HCT116 (cell line): ENCODE measurements around the gene PRPF31. TPM values are rescaled to one million over a fixed set of nuclear protein-coding genes. Genes with fewer than 3 reads are reported as not detected.

Source experiments
- ATAC-seq: fragments of 200-7000 bp; cut with Tn5 transposase; 2 replicates; pipeline ENCODE4 v1.9.1; 2020; ENCODE audit warnings: mild to moderate bottlenecking, moderate library complexity
- BruUV-seq: library from RNA; stranded (reverse); fragments of 400-500 nt; replicated peaks from 2 replicates; lab custom pipeline; 2021; lab: Mats Ljungman, UMichigan
- CTCF ChIA-PET: fragments of 300-600 bp; sonication (Branson Sonifier 250); formaldehyde crosslinking; loops from one replicate; lab custom pipeline; 2021; ENCODE audit warnings: antibody characterized with exemption; lab: Charles Lee
- POLR2A ChIA-PET: fragments of 300-600, 350-600 bp; sonication (Branson Sonifier 250); formaldehyde crosslinking; loops from one replicate; lab custom pipeline; 2021; ENCODE audit warnings: antibody characterized with exemption; lab: Charles Lee
- RAD21 ChIA-PET, 2 experiments: fragments of 300-600 bp; sonication (Branson Sonifier 250); formaldehyde crosslinking; loops; one replicate each; lab custom pipeline; 2023; ENCODE audit warnings: low total read pairs in 2 of 2; ENCODE audit not compliant: uncharacterized antibody in 2 of 2, unreplicated experiment in 2 of 2, low non-redundant PET in 1 of 2; lab: Charles Lee
- DNase-seq: peaks from one replicate; pipeline ENCODE4 v3.0.0-alpha.2; 2010; ENCODE audit warnings: low read depth, low spot score
- H2AFZ ChIP-seq: fragments of 200-600 bp; shearing (Covaris generic), sonication (generic); 2 replicates; pipeline ENCODE4 v1.6.1; 2017; ENCODE audit warnings: low read depth, mixed run types, mixed read lengths, antibody characterized with exemption, low read length; ENCODE audit not compliant: poor library complexity, severe bottlenecking
- H3K27ac ChIP-seq: 2 replicates; pipeline ENCODE4 v1.5.1; 2012; ENCODE audit warnings: low read depth, low read length
- H3K27me3 ChIP-seq: fragments of 200-600 bp; sonication (generic); 2 replicates; pipeline ENCODE4 v1.6.1; 2016; ENCODE audit warnings: mixed run types, low read length, mixed read lengths; ENCODE audit not compliant: insufficient read depth
- H3K36me3 ChIP-seq, 2 experiments: fragments of 200-500 bp in 1 of 2; fragments of 200-600 bp in 1 of 2; sonication (Bioruptor generic) in 1 of 2; sonication (generic) in 1 of 2; 2 replicates each; pipeline versions ENCODE4 v1.5.1 to v1.6.1; 2014 to 2016; ENCODE audit warnings: low read length in 2 of 2, inconsistent platforms in 1 of 2, mixed read lengths in 1 of 2, mixed run types in 1 of 2; ENCODE audit not compliant: insufficient read depth in 2 of 2, control insufficient read depth in 1 of 2
- H3K4me1 ChIP-seq, 2 experiments: fragments of 200-600 bp in 1 of 2; sonication (generic) in 1 of 2; 2 replicates each; pipeline versions ENCODE4 v1.5.1 to v1.6.1; 2012 to 2017; ENCODE audit warnings: low read length in 2 of 2, inconsistent platforms in 1 of 2, mild to moderate bottlenecking in 1 of 2, mixed read lengths in 1 of 2, mixed run types in 1 of 2, moderate library complexity in 1 of 2; ENCODE audit not compliant: insufficient read depth in 2 of 2, control insufficient read depth in 1 of 2
- H3K4me2 ChIP-seq: fragments of 200-600 bp; sonication (generic); 2 replicates; pipeline ENCODE4 v1.6.1; 2017; ENCODE audit warnings: mixed run types, low read length, mixed read lengths
- H3K4me3 ChIP-seq, 2 experiments: fragments of 200-600 bp in 1 of 2; sonication (generic) in 1 of 2; replicated peaks in 1 of 2; 2 replicates each; pipeline ENCODE4 v1.5.1; 2011 to 2016; ENCODE audit warnings: low read length in 2 of 2, control low read depth in 1 of 2, low read depth in 1 of 2, mild to moderate bottlenecking in 1 of 2, mixed read lengths in 1 of 2, mixed run types in 1 of 2
- H3K79me2 ChIP-seq: fragments of 200-600 bp; sonication (generic); 2 replicates; pipeline ENCODE4 v1.6.1; 2017; ENCODE audit warnings: mild to moderate bottlenecking, mixed run types, low read length, moderate library complexity, mixed read lengths; ENCODE audit not compliant: insufficient read depth
- H3K9ac ChIP-seq: fragments of 200-600 bp; sonication (generic); 2 replicates; pipeline ENCODE4 v1.6.1; 2016; ENCODE audit warnings: low read length, mixed read lengths
- H3K9me2 ChIP-seq: fragments of 200-600 bp; sonication (generic), shearing (Covaris generic); 2 replicates; pipeline ENCODE4 v1.6.1; 2017; ENCODE audit warnings: mixed run types, mild to moderate bottlenecking, moderate library complexity; ENCODE audit not compliant: insufficient read depth
- H3K9me3 ChIP-seq, 2 experiments: fragments of 200-500 bp in 1 of 2; fragments of 200-600 bp in 1 of 2; sonication (Bioruptor generic) in 1 of 2; sonication (generic) in 1 of 2; 2 replicates each; pipeline ENCODE4 v1.6.1; 2014 to 2017; ENCODE audit warnings: low read length in 2 of 2, mixed read lengths in 2 of 2, inconsistent platforms in 1 of 2, low read depth in 1 of 2, mild to moderate bottlenecking in 1 of 2, mixed run types in 1 of 2, moderate library complexity in 1 of 2; ENCODE audit not compliant: control insufficient read depth in 1 of 2, insufficient read depth in 1 of 2
- H4K20me1 ChIP-seq: fragments of 200-600 bp; sonication (generic), shearing (Covaris generic); 2 replicates; pipeline ENCODE4 v1.6.1; 2017; ENCODE audit warnings: mixed run types, mild to moderate bottlenecking, moderate library complexity; ENCODE audit not compliant: insufficient read depth
- ATF3 ChIP-seq: IDR thresholded peaks from 2 replicates; pipeline ENCODE4 v1.6.1; 2012
- CEBPB ChIP-seq: IDR thresholded peaks from 2 replicates; pipeline ENCODE4 v1.6.1; 2012; ENCODE audit warnings: low read depth
- EGR1 ChIP-seq: IDR thresholded peaks from 2 replicates; pipeline ENCODE4 v1.6.1; 2012; ENCODE audit warnings: low read depth
- ELF1 ChIP-seq: IDR thresholded peaks from 2 replicates; pipeline ENCODE4 v1.6.1; 2012; ENCODE audit warnings: low read depth, borderline replicate concordance
- EZH2 ChIP-seq: fragments of 200-600 bp; sonication (generic); IDR thresholded peaks from 2 replicates; pipeline ENCODE4 v1.6.1; 2017; ENCODE audit warnings: antibody characterized with exemption, mixed run types
- EZH2phosphoT487 ChIP-seq: fragments of 200-600 bp; IDR thresholded peaks from 2 replicates; pipeline ENCODE4 v1.6.1; 2018; ENCODE audit warnings: antibody characterized with exemption, borderline replicate concordance
- JUND ChIP-seq: IDR thresholded peaks from 2 replicates; pipeline ENCODE4 v1.6.1; 2012
- MAX ChIP-seq: IDR thresholded peaks from 2 replicates; pipeline ENCODE4 v1.6.1; 2012
- POLR2A ChIP-seq: IDR thresholded peaks from 2 replicates; pipeline ENCODE4 v1.7.0; 2011; ENCODE audit warnings: borderline replicate concordance; ENCODE audit not compliant: insufficient read depth, insufficient read length; ENCODE audit errors: extremely low read depth
- POLR2AphosphoS5 ChIP-seq: IDR thresholded peaks from 2 replicates; pipeline ENCODE4 v1.6.1; 2011; ENCODE audit warnings: mild to moderate bottlenecking, low read depth, low read length, moderate library complexity
- SIN3A ChIP-seq: IDR thresholded peaks from 2 replicates; pipeline ENCODE4 v1.6.1; 2012; ENCODE audit warnings: low read depth
- SP1 ChIP-seq: IDR thresholded peaks from 2 replicates; pipeline ENCODE4 v1.6.1; 2012; ENCODE audit warnings: low read depth
- SRF ChIP-seq: IDR thresholded peaks from 2 replicates; pipeline ENCODE4 v1.6.1; 2012; ENCODE audit warnings: low read depth
- TCF7L2 ChIP-seq: IDR thresholded peaks from 2 replicates; pipeline ENCODE4 v1.7.0; 2011; ENCODE audit warnings: borderline replicate concordance, inconsistent platforms; ENCODE audit not compliant: insufficient read depth, insufficient read length; ENCODE audit errors: extremely low read depth
- YY1 ChIP-seq: IDR thresholded peaks from 2 replicates; pipeline ENCODE4 v1.6.1; 2011; ENCODE audit warnings: low read length, low read depth, moderate library complexity, mild to moderate bottlenecking; ENCODE audit not compliant: insufficient replicate concordance; ENCODE audit errors: extremely low read depth
- ZBTB33 ChIP-seq: IDR thresholded peaks from 2 replicates; pipeline ENCODE4 v1.6.1; 2011; ENCODE audit warnings: mild to moderate bottlenecking, low read length, moderate library complexity; ENCODE audit not compliant: insufficient replicate concordance; ENCODE audit errors: extremely low read depth
- ZFX ChIP-seq: fragments of 450-650 bp; IDR thresholded peaks from 2 replicates; pipeline ENCODE4 v1.6.1; 2017
- intact Hi-C: fragments of 100-400 bp; cut with micrococcal nuclease; formaldehyde crosslinking; loops from 2 replicates; pipeline ENCODE4 v1.10.0; 2022
- total RNA-seq: library from RNA; stranded (reverse); gene quantifications from one replicate; pipeline ENCODE4 v1.2.1, GENCODE V29; 2021; ENCODE audit not compliant: unreplicated experiment

Gene PRPF31
- total RNA-seq, 1 experiment from 2014 or later: 99.0 TPM

GRCh38 chr19:54138489-54139256 lies 23.1 kb downstream of the PRPF31 start:
- intact Hi-C loops: no loop called here

More at GRCh38 chr19:54138489-54139256, 23.1 kb downstream of the PRPF31 start:
- ChIA-PET CTCF (no interaction called here), POLR2A (no interaction called here), RAD21 (no interaction called here)
- Histone ChIP-seq H3K4me3 (peak overlapping the region; percentile 76 to 82), H3K4me2 (peak overlapping the region; percentile 92), H3K27me3 (no peaks in the 10 kb centered on the region), H3K36me3 (peaks cover 26 to 29% of the 10 kb centered on the region in 2 experiments; a peak in 3 of 4 replicates), H3K9ac (peak overlapping the region; percentile 96), H3K79me2 (peaks cover 57% of the 10 kb centered on the region), H3K9me3 (no peaks in the 10 kb centered on the region), H3K27ac (peak overlapping the region; percentile 77), H2AFZ (no peak overlapping the region), H3K9me2 (no peaks in the 10 kb centered on the region), H4K20me1 (no peaks in the 10 kb centered on the region), H3K4me1 (peaks cover 9 to 27% of the 10 kb centered on the region in 2 experiments)
- no peak for DNase-seq
- no peak for TF ChIP-seq POLR2AphosphoS5
- TF ChIP-seq EZH2phosphoT487: no peak
- TF ChIP-seq POLR2A: no peak
- TF ChIP-seq TCF7L2: no peak
- TF ChIP-seq SIN3A: no peak
- TF ChIP-seq MAX: no peak
- TF ChIP-seq ZFX: no peak
- no peak for TF ChIP-seq SP1
- no peak for TF ChIP-seq ZBTB33
- TF ChIP-seq JUND: no peak
- no peak for TF ChIP-seq CEBPB
- TF ChIP-seq EZH2: no peak
- no peak for TF ChIP-seq YY1
- no peak for TF ChIP-seq EGR1
- no peak for TF ChIP-seq SRF
- TF ChIP-seq ATF3: no peak
- TF ChIP-seq ELF1: no peak
- no peak for ATAC-seq
- no TSS peak for BruUV-seq
